Endothelial cell (in vitro differentiated cells): Measurements from ENCODE around the gene RIC8B. TPM values are rescaled to one million over a fixed set of nuclear protein-coding genes. Genes with fewer than 3 reads are reported as not detected.

Source experiments
- DNase-seq: peaks from one replicate; pipeline ENCODE4 v3.0.0; 2021; ENCODE audit warnings: low spot score
- H3K27ac Mint-ChIP-seq: one replicate; pipeline ENCODE4 v1.8.0; 2021; ENCODE audit warnings: mixed read lengths, inconsistent platforms; ENCODE audit not compliant: unreplicated experiment
- H3K27me3 Mint-ChIP-seq: one replicate; pipeline ENCODE4 v1.8.0; 2021; ENCODE audit warnings: mild to moderate bottlenecking, moderate library complexity, mixed read lengths, inconsistent platforms; ENCODE audit not compliant: unreplicated experiment
- H3K36me3 Mint-ChIP-seq: one replicate; pipeline ENCODE4 v1.8.0; 2021; ENCODE audit warnings: mild to moderate bottlenecking, low read depth, mixed read lengths, inconsistent platforms; ENCODE audit not compliant: unreplicated experiment
- H3K4me1 Mint-ChIP-seq: one replicate; pipeline ENCODE4 v1.8.0; 2021; ENCODE audit warnings: mild to moderate bottlenecking, mixed read lengths, inconsistent platforms; ENCODE audit not compliant: unreplicated experiment
- H3K4me3 Mint-ChIP-seq: one replicate; pipeline ENCODE4 v1.8.0; 2021; ENCODE audit warnings: mild to moderate bottlenecking, mixed read lengths, inconsistent platforms; ENCODE audit not compliant: unreplicated experiment
- H3K9me3 Mint-ChIP-seq: one replicate; pipeline ENCODE4 v1.8.0; 2021; ENCODE audit warnings: mixed read lengths, inconsistent platforms; ENCODE audit not compliant: unreplicated experiment
- CTCF ChIP-seq: fragments of 200-600 bp; sonication (generic); IDR thresholded peaks from one replicate; pipeline ENCODE4 v1.5.0; 2021; ENCODE audit warnings: antibody characterized with exemption; ENCODE audit not compliant: unreplicated experiment
- total RNA-seq: library from RNA; stranded (reverse); fragmentation: NEBNext Ultra II Directional; extraction: Animal tissue kit (Norgen Biotek cat#: 25700); gene quantifications from one replicate; pipeline ENCODE4 v1.2.1, GENCODE V29; 2021; ENCODE audit not compliant: unreplicated experiment

The RIC8B gene
- total RNA-seq, 1 donor from 2014 or later = 14.0 TPM

GRCh38 chr12:106741247-106741646, 33.2 kb upstream of the RIC8B start:
- Mint-ChIP-seq H3K4me3 (no peak overlapping the region), H3K9me3 (no peaks in the 10 kb centered on the region), H3K27me3 (no peaks in the 10 kb centered on the region), H3K4me1 (peaks cover 5% of the 10 kb centered on the region), H3K27ac (no peak overlapping the region), H3K36me3 (no peaks in the 10 kb centered on the region)
- no peak for DNase-seq
- no peak for TF ChIP-seq CTCF

DNA sequence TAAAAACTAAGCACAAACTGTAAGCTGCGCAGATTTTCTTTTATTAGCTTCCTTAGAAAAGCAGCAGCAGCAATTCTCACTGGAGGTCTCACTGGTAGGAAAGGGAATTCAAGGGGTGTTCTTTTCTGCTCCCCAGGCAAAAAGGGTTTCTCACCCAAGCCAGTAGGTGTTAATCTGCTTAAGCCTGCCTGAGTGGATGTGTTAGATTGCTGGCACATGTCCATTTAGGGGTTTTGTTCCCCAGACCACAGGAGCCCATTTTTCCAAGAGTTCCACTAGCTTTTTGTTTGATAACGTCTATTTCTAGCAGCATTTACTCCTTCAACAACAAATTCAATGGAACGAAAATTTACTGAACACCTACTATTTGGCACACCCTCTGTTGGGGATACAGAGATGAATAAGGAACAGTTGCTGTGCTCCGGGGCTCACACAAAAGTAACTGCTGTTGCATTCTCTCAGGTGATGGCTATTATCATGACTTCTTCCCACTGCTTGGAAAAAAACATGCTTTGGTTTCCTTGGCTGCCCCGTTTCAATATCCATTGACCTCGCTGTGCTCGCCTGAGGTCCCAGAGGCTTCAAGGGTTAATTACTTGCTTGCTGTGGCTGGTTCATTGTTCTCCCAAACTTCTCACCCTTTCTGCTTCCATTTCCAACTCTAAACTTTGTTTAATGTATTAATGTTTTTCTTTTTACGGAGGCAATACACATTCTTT, 31.1 kb upstream of the RIC8B start:
- DNase-seq = no peak

DNA sequence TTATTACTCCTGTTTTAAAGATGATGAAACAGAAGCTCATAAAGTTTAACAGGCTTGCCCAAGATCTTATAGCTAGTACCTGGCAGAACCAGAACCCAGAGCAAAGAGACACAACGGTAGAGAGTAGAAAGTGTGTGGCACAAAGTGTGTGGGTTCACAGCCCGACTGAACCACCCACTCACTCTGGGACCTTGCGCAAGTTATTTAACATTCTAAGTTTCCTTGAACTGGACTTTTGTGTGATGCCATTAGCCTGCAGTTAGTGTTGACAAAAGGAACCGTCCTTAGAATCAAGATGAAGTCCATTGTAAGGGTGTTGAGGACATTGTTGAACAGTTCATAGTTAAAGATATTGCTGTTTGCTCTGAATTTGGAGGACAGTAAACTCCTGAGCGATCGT, 29.9 kb upstream of the RIC8B start:
- H3K4me3 Mint-ChIP-seq = no peak overlapping the region
- H3K36me3 Mint-ChIP-seq = peaks cover 3% of the 10 kb centered on the region
- no peaks in the 10 kb centered on the region for H3K9me3 Mint-ChIP-seq
- TF ChIP-seq CTCF = no peak
- no peak for DNase-seq
- H3K27ac Mint-ChIP-seq = no peak overlapping the region
- H3K4me1 Mint-ChIP-seq = peaks cover 10% of the 10 kb centered on the region
- peaks cover 2% of the 10 kb centered on the region for H3K27me3 Mint-ChIP-seq

More for the DNA sequence above, 31.1 kb upstream of the RIC8B start:
- Mint-ChIP-seq H3K36me3 (peaks cover 3% of the 10 kb centered on the region), H3K9me3 (no peaks in the 10 kb centered on the region), H3K27ac (no peak overlapping the region), H3K27me3 (peaks cover 2% of the 10 kb centered on the region), H3K4me3 (no peak overlapping the region), H3K4me1 (peaks cover 10% of the 10 kb centered on the region)
- TF ChIP-seq CTCF = no peak

- DNase-seq = no peak
- no peaks in the 10 kb centered on the region for H3K9me3 Mint-ChIP-seq
- peaks cover 3% of the 10 kb centered on the region for H3K36me3 Mint-ChIP-seq
- H3K4me1 Mint-ChIP-seq = peaks cover 10% of the 10 kb centered on the region
- TF ChIP-seq CTCF = no peak
- peaks cover 4% of the 10 kb centered on the region for H3K27me3 Mint-ChIP-seq
- H3K27ac Mint-ChIP-seq = no peak overlapping the region
- no peak overlapping the region for H3K4me3 Mint-ChIP-seq
Observed at GRCh38 chr12:106745181-106745745, 29.2 kb upstream of the RIC8B start.

DNA sequence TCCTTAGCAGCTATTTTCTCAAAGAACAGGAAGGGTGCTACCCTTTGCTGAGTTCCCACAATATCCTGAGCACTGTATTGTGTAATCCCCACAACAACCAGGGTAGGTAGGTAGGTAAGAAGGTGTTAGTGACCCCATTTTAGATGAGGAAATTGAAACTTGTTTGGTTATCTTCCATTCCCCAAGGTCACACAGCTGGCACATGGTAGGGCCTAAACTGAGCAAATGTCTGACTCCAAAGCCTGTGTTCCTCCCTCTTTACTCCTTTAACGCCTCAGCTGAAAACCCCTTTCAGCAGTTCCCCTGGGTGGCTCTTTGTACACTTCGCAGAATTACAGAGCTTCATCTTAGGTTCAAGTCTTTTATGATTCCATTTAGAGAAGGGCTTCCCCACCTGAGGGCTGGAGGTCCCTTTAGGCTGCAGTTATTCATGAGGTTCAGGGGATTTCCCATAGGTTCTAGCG, 26.5 kb upstream of the RIC8B start:
- peaks cover 4% of the 10 kb centered on the region for H3K27me3 Mint-ChIP-seq
- no peak overlapping the region for H3K27ac Mint-ChIP-seq
- no peak overlapping the region for H3K4me3 Mint-ChIP-seq
- peaks cover 5% of the 10 kb centered on the region for H3K4me1 Mint-ChIP-seq
- no peak for TF ChIP-seq CTCF
- no peaks in the 10 kb centered on the region for H3K9me3 Mint-ChIP-seq
- H3K36me3 Mint-ChIP-seq = peaks cover 3% of the 10 kb centered on the region
- DNase-seq = no peak
